ENCODE data around the gene ANKFY1.

DNA sequence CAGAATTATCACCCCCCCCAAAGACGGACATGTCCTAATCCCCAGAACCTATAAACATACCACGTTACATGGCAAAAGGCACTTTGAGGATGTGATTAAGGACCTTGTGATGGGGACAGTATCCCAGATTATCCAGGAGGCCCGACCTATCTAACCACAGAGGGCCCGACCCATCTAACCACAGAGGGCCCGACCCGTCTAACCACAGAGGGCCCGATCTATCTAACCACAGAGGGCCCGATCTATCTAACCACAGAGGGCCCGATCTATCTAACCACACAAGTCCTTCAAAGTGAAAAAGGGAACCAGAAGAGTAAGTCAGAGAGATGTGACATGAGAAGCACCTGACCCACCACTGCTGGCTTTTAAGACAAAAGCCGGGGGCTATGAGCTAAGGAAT is 56.8 kb downstream of the ANKFY1 start:
- TF ChIP-seq ZNF274 (IDR thresholded peaks at IDR 0.05; ENCODE audit: low read depth, low read length) = no peak
- no peak for TF ChIP-seq SUZ12 (IDR thresholded peaks at IDR 0.05; ENCODE audit: extremely low read depth, insufficient read depth, insufficient read length)
